Adipose tissue (tissue), 3 donors: ENCODE measurements around the gene DSG3. TPM values are rescaled to one million over a fixed set of nuclear protein-coding genes. Genes with fewer than 3 reads are reported as not detected.

ENCODE experiments used
- H3K27ac ChIP-seq: one replicate; pipeline ENCODE4 v1.5.1; 2013; ENCODE audit warnings: low read depth, low read length
- WGBS, 3 donors: extraction: QIAGEN DNeasy Blood & Tissue Kit; methylation state at CpG; one replicate each; pipeline ENCODE4 v1.1.7; 2013; 5-methylcytosine and 5-hydroxymethylcytosine counted together
- polyA plus RNA-seq, 3 donors: library from polyadenylated mRNA; stranded (reverse); fragments of 200-250 nt; gene quantifications; one replicate each; pipeline ENCODE4 v1.2.3, GENCODE V29; 2013
- donor health status: healthy with polysubstance abuse.
- donor health status: Bipolar disorder and iron deficiency.
- donor health status: healthy.

The DSG3 gene
- polyA plus RNA-seq = under 1 TPM in 2 of 3 donors, not detected in 1; 0.01 to 0.37 TPM

GRCh38 chr18:31447530-31448191 is at the start of gene DSG3:
DSG3 (plus strand) TSS chr18:31447741; CDS start chr18:31447878, 137 bp downstream.
- H3K27ac ChIP-seq = no peak within 1 kb of the TSS
- WGBS, 3 donors = 57 to 68% (median 65%) methylated on average over 9 of the region's 9 CpGs

GRCh38 chr18:31398191-31398590 is 49.4 kb upstream of the DSG3 start:
- no peak overlapping the region for H3K27ac ChIP-seq

GRCh38 chr18:31399306-31400032 is 48.1 kb upstream of the DSG3 start:
- no peak overlapping the region for H3K27ac ChIP-seq
- 27 to 80% (median 35%) methylated on average over 6 of the region's 6 CpGs for WGBS, 3 donors

More at GRCh38 chr18:31398191-31398590, 49.4 kb upstream of the DSG3 start:
- 50 to 63% (median 53%) methylated on average over 2 of the region's 2 CpGs for WGBS, 3 donors

- 47 to 84% (median 72%) methylated on average over 6 of the region's 6 CpGs for WGBS, 3 donors
- no peak overlapping the region for H3K27ac ChIP-seq
These were observed 46.1 kb upstream of the DSG3 start for GRCh38 chr18:31401156-31402025.

GRCh38 chr18:31402026-31402373 is 45.5 kb upstream of the DSG3 start:
- no peak overlapping the region for H3K27ac ChIP-seq

GRCh38 chr18:31403409-31403808 is 44.1 kb upstream of the DSG3 start:
- H3K27ac ChIP-seq = no peak overlapping the region
- WGBS, 3 donors = 60 to 83% (median 72%) methylated on average over 2 of the region's 2 CpGs

GRCh38 chr18:31407649-31408048 is 39.9 kb upstream of the DSG3 start:
- no peak overlapping the region for H3K27ac ChIP-seq
- WGBS, 3 donors = 89 to 91% (median 91%) methylated on average over 3 of the region's 3 CpGs

GRCh38 chr18:31409276-31409675 is 38.3 kb upstream of the DSG3 start:
- H3K27ac ChIP-seq = no peak overlapping the region
- 74 to 75% (median 75%) methylated on average over 4 of the region's 4 CpGs for WGBS, 3 donors

- H3K27ac ChIP-seq = no peak overlapping the region
- WGBS, 3 donors = 62 to 72% (median 70%) methylated on average over 37 of the region's 37 CpGs
These were observed 36.6 kb upstream of the DSG3 start for GRCh38 chr18:31410716-31411483.

GRCh38 chr18:31413137-31413536 is 34.4 kb upstream of the DSG3 start:
- H3K27ac ChIP-seq = no peak overlapping the region
- WGBS, 3 donors = 90 to 94% (median 94%) methylated on average over 6 of the region's 6 CpGs

GRCh38 chr18:31417850-31418249 is 29.7 kb upstream of the DSG3 start:
- no peak overlapping the region for H3K27ac ChIP-seq

- H3K27ac ChIP-seq = no peak overlapping the region
- 69 to 88% (median 80%) methylated on average over 7 of the region's 7 CpGs for WGBS, 3 donors
These were observed 28.0 kb upstream of the DSG3 start for GRCh38 chr18:31419457-31419932.

- 94 to 96% (median 96%) methylated on average over 6 of the region's 6 CpGs for WGBS, 3 donors
These were observed 27.5 kb upstream of the DSG3 start for GRCh38 chr18:31420032-31420431.

GRCh38 chr18:31420524-31420923 is 27.0 kb upstream of the DSG3 start:
- WGBS, 3 donors = 87 to 90% (median 88%) methylated on average over 2 of the region's 2 CpGs
- no peak overlapping the region for H3K27ac ChIP-seq

More at GRCh38 chr18:31420032-31420431, 27.5 kb upstream of the DSG3 start:
- H3K27ac ChIP-seq = no peak overlapping the region

GRCh38 chr18:31424383-31424988 is 23.1 kb upstream of the DSG3 start:
- H3K27ac ChIP-seq = no peak overlapping the region
- WGBS, 3 donors = 38 to 42% (median 41%) methylated on average over 7 of the region's 7 CpGs

- 62 to 72% (median 66%) methylated on average over 2 of the region's 2 CpGs for WGBS, 3 donors
- no peak overlapping the region for H3K27ac ChIP-seq
These were observed 21.5 kb upstream of the DSG3 start for GRCh38 chr18:31426021-31426420.

GRCh38 chr18:31426871-31427406 is 20.6 kb upstream of the DSG3 start:
- WGBS, 3 donors = 62 to 84% (median 62%) methylated on average over 5 of the region's 5 CpGs
- H3K27ac ChIP-seq = no peak overlapping the region

- WGBS, 3 donors = 90 to 97% (median 92%) methylated on average over 1 of the region's 1 CpG
- H3K27ac ChIP-seq = no peak overlapping the region
These were observed 19.3 kb upstream of the DSG3 start for GRCh38 chr18:31428211-31428610.
